Measurements from ENCODE around the gene MRFAP1L1. TPM values are rescaled to one million over a fixed set of nuclear protein-coding genes. Genes with fewer than 3 reads are reported as not detected.
A peak's percentile ranks its signal among the peaks of the same experiment; 100 is the strongest.

Gene MRFAP1L1
- total and polyA plus RNA-seq, 9 of the 15 experiments (the other 6 are each of a cell fraction or from before 2014, with no cell fraction given) = 37.6 to 111 (median 83.8) TPM

DNA sequence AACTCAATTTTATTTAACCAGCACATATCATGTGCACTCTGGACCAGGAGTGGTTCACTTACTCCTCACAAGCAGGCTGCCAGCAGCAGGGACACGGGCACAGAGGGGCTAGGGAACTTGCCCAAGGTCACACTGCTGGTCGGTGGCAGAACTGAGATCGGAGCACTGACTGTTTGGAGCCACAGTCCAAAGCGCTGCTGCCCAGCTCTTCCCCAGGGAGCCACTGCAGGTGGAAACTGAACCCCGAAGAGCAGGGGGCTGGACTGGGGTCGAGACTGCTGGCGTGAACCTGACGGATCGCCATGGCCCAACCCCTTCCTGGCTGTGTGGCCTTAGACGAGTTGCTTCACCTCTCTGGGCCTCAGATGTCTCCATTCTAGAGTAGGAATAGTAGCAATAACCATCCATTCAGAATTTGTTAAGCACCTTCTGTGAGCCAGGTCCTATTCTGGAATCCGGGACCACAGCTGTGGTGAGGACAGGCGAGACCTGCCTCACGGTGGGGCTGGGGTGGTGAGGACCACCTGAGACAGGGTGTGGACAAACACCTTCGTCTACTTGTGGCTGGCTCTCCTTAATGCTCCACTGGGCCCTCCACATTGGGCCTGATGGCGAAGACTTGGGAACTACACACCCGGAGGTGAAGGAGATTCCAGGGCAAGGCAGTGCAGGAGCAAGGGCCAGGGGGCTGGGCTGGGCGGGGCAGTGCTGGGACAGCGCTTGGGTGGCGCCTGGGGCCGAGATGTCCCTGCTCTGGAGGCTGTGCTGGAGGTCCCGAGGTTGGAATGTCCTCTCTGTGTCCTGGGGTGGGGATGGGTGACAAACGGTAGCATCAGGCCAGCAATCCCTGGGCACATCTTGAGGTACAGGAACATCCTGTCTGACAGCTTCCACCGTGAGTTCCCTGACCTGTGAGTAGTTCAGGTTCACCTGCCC lies 40.9 kb upstream of the MRFAP1L1 start (continued):
- peak; percentile 59 for TF ChIP-seq RBM25 (IDR thresholded peaks at IDR 0.05; ENCODE audit: low read depth, low read length, severe bottlenecking)
- no peak for TF ChIP-seq ZNF589 (CRISPR knock-in tag; IDR thresholded peaks at IDR 0.05; ENCODE audit: low read depth)
- peak; percentile 81 for TF ChIP-seq ZFP36 (IDR thresholded peaks at IDR 0.05; ENCODE audit: low read depth, low read length, partially characterized antibody)
- no peak for TF ChIP-seq SAFB2 (IDR thresholded peaks at IDR 0.05; ENCODE audit: borderline replicate concordance, low read depth, low read length, severe bottlenecking)
- TF ChIP-seq SNIP1 (IDR thresholded peaks at IDR 0.05; ENCODE audit: low read depth) = no peak
- no peak for TF ChIP-seq SP1 (CRISPR knock-in tag; IDR thresholded peaks at IDR 0.05)
- TF ChIP-seq, protein P1, sequence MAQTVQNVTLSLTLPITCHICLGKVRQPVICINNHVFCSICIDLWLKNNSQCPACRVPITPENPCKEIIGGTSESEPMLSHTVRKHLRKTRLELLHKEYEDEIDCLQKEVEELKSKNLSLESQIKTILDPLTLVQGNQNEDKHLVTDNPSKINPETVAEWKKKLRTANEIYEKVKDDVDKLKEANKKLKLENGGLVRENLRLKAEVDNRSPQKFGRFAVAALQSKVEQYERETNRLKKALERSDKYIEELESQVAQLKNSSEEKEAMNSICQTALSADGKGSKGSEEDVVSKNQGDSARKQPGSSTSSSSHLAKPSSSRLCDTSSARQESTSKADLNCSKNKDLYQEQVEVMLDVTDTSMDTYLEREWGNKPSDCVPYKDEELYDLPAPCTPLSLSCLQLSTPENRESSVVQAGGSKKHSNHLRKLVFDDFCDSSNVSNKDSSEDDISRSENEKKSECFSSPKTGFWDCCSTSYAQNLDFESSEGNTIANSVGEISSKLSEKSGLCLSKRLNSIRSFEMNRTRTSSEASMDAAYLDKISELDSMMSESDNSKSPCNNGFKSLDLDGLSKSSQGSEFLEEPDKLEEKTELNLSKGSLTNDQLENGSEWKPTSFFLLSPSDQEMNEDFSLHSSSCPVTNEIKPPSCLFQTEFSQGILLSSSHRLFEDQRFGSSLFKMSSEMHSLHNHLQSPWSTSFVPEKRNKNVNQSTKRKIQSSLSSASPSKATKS (CRISPR knock-in tag; IDR thresholded peaks at IDR 0.05) = no peak
- TF ChIP-seq SAFB (IDR thresholded peaks at IDR 0.05; ENCODE audit: borderline replicate concordance, low read depth, low read length) = no peak
